Heart left ventricle (tissue), 13 donors: ENCODE data around the gene TGIF1.

Source experiments
- POLR2A ChIP-seq, 2 donors: fragments of 450-650 bp; IDR thresholded peaks; one replicate each; pipeline ENCODE4 v1.6.1; 2017; ENCODE audit warnings: antibody characterized with exemption in 2 of 2, mild to moderate bottlenecking in 2 of 2, moderate library complexity in 2 of 2
- TF ChIP-seq, protein P1 (sequence below), 12 donors: fragments of 200-600 bp; sonication (generic) in 4 of 12; IDR thresholded peaks; one replicate each; pipeline versions ENCODE4 v1.5.0 to v1.8.0; 2018 to 2022; ENCODE audit warnings: antibody characterized with exemption in 12 of 12, mild to moderate bottlenecking in 5 of 12
- donor health status: ischemic (EF 13 %, LVEDD 7.1; RV severe dilation, severe dysfunction).
- donor health status: DM: no; HTN: yes; CAD: no.
- donor health status: DM: no; HTN: no; CAD: no.
- donor health status: ischemic (EF 25% LVEDD 6.9; RV normal size, moderate dysfunction).
- donor health status: ischemic (EF 25% LVEDD 5.7; RV mildly dilated, moderate dysfunction).
- donor health status: ischemic (EF 35%, LVEDD 5.7; RV mildly dilated, moderate dysfunction).
- donor health status: nonischemic (EF 11% LVEDD 7.7; RV severe dilation, severe dysfunction).
- donor health status: DM: yes; HTN: yes; CAD: no.
- donor health status: PGD.
- donor health status: ischemic (EF 29% LVEDD 5.4; RV normal size, mild dysfunction).
- donor health status: nonischemic (EF 23%, LVEDD 6.1; RV moderate dilation, normal function).

DNA sequence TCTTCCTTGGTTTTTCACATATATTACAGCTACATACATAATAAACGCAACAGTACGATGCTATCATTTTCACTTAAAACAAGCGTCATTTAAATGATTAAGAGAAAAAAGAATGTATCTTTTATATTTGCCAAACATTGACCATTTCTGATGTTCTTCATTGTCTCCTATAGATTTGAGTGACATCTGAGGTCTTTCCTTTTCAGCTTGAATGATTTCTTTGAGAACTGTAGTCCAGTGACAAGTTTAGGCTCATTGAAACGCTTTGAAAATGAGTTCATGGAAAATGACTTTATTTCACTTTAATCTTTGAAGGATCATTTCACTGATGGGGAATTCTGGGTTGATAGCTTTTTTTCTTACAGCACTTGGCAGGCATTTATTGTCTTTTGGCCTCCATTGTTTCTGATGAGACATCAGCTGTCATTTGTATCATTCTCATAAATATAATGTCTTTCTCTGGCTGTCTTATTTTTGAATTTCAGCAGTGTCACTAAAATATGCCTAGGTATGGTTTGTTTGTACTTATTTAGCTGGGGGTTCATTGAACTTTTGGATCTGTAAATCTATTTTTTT is 10.9 kb downstream of the TGIF1 start:
- TF ChIP-seq, protein P1, sequence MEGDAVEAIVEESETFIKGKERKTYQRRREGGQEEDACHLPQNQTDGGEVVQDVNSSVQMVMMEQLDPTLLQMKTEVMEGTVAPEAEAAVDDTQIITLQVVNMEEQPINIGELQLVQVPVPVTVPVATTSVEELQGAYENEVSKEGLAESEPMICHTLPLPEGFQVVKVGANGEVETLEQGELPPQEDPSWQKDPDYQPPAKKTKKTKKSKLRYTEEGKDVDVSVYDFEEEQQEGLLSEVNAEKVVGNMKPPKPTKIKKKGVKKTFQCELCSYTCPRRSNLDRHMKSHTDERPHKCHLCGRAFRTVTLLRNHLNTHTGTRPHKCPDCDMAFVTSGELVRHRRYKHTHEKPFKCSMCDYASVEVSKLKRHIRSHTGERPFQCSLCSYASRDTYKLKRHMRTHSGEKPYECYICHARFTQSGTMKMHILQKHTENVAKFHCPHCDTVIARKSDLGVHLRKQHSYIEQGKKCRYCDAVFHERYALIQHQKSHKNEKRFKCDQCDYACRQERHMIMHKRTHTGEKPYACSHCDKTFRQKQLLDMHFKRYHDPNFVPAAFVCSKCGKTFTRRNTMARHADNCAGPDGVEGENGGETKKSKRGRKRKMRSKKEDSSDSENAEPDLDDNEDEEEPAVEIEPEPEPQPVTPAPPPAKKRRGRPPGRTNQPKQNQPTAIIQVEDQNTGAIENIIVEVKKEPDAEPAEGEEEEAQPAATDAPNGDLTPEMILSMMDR (IDR thresholded peaks at IDR 0.05): no peak
- no peak for TF ChIP-seq POLR2A (IDR thresholded peaks at IDR 0.05)
